HEK293 (cell line): ENCODE data around the gene COL24A1.

Experiments
- ELK4 ChIP-seq: IDR thresholded peaks from 2 replicates; pipeline ENCODE4 v1.6.1; 2011; ENCODE audit warnings: mild to moderate bottlenecking, low read depth, low read length, borderline replicate concordance
- GLIS2 ChIP-seq: fragments of 450-650 bp; formaldehyde crosslinking; IDR thresholded peaks from 2 replicates; pipeline ENCODE4 v1.5.1; 2016; ENCODE audit warnings: missing biosample characterization, missing genetic modification characterization
- MZF1 ChIP-seq: fragments of 450-650 bp; formaldehyde crosslinking; IDR thresholded peaks from 2 replicates; pipeline ENCODE4 v1.5.1; 2017; ENCODE audit warnings: missing biosample characterization, missing genetic modification characterization, borderline replicate concordance
- ZBTB10 ChIP-seq: fragments of 450-650 bp; formaldehyde crosslinking; IDR thresholded peaks from 2 replicates; pipeline ENCODE4 v1.5.1; 2016; ENCODE audit warnings: missing biosample characterization, missing genetic modification characterization
- ZSCAN30 ChIP-seq: fragments of 450-650 bp; IDR thresholded peaks from 2 replicates; pipeline ENCODE4 v1.5.1; 2018; ENCODE audit warnings: missing biosample characterization, mild to moderate bottlenecking, missing genetic modification characterization, moderate library complexity

- TF ChIP-seq MZF1 (tag by site-specific recombination), result no peak
- no peak for TF ChIP-seq ELK4
- no peak for TF ChIP-seq ZBTB10 (tag by site-specific recombination)
- TF ChIP-seq GLIS2 (tag by site-specific recombination), result no peak
- no peak for TF ChIP-seq ZSCAN30
These were observed 19.1 kb downstream of the COL24A1 start for GRCh38 chr1:86137436-86137835.
